SK-N-SH (cell line): Measurements from ENCODE around the gene PAM. TPM values are rescaled to one million over a fixed set of nuclear protein-coding genes. Genes with fewer than 3 reads are reported as not detected.

Experiments used
- CTCF ChIA-PET: fragments of 300-600, 350-600 bp; formaldehyde crosslinking; extraction: SDS; loops from one replicate; lab custom pipeline; 2021; lab: Yijun Ruan, JAX
- POLR2A ChIA-PET: fragments of 350-600 bp; sonication (Branson Sonifier 250); formaldehyde crosslinking; extraction: SDS; loops from one replicate; lab custom pipeline; 2020; ENCODE audit warnings: antibody characterized with exemption, inconsistent platforms; lab: Yijun Ruan, JAX
- DNase-seq: peaks from one replicate; pipeline ENCODE4 v3.0.0; 2012
- H2AFZ ChIP-seq: fragments of 200-600 bp; sonication (generic); 2 replicates; pipeline ENCODE4 v1.8.1; 2016; ENCODE audit warnings: antibody characterized with exemption, mild to moderate bottlenecking, low read depth
- H3F3A ChIP-seq: fragments of 200-600 bp; sonication (generic); replicated peaks from 2 replicates; pipeline ENCODE3; 2016; ENCODE audit warnings: antibody characterized with exemption, mild to moderate bottlenecking; ENCODE audit not compliant: insufficient read depth
- H3K27ac ChIP-seq, 2 experiments: fragments of 200-500 bp in 1 of 2; fragments of 200-600 bp in 1 of 2; sonication (Bioruptor generic) in 1 of 2; sonication (generic), shearing (Covaris generic) in 1 of 2; 2 replicates each; pipeline versions ENCODE4 v1.5.1 to v1.6.1; 2014 to 2016; ENCODE audit warnings: low read depth in 2 of 2, inconsistent platforms in 1 of 2, low read length in 1 of 2, mild to moderate bottlenecking in 1 of 2, mixed read lengths in 1 of 2
- H3K27me3 ChIP-seq: fragments of 200-600 bp; sonication (generic), shearing (Covaris generic); 2 replicates; pipeline ENCODE4 v1.6.1; 2016; ENCODE audit warnings: mixed run types; ENCODE audit not compliant: insufficient read depth
- H3K36me3 ChIP-seq, 2 experiments: fragments of 200-500 bp in 1 of 2; fragments of 200-600 bp in 1 of 2; sonication (Bioruptor generic) in 1 of 2; sonication (generic) in 1 of 2; replicated peaks in 1 of 2; 2 replicates each; pipeline versions ENCODE3 to v1.5.1; 2014 to 2016; ENCODE audit warnings: low read length in 1 of 2, mild to moderate bottlenecking in 1 of 2; ENCODE audit not compliant: insufficient read depth in 2 of 2, control insufficient read depth in 1 of 2
- H3K4me1 ChIP-seq, 2 experiments: fragments of 200-500 bp in 1 of 2; fragments of 200-600 bp in 1 of 2; sonication (Bioruptor generic) in 1 of 2; sonication (generic), shearing (Covaris generic) in 1 of 2; 2 replicates each; pipeline versions ENCODE4 v1.5.1 to v1.6.1; 2014 to 2016; ENCODE audit warnings: low read depth in 1 of 2, low read length in 1 of 2, mixed run types in 1 of 2; ENCODE audit not compliant: insufficient read depth in 2 of 2, control insufficient read depth in 1 of 2
- H3K4me2 ChIP-seq: fragments of 200-600 bp; sonication (generic), shearing (Covaris generic); 2 replicates; pipeline ENCODE4 v1.6.1; 2017; ENCODE audit warnings: mixed run types
- H3K4me3 ChIP-seq, 2 experiments: fragments of 200-500 bp in 1 of 2; fragments of 200-600 bp in 1 of 2; sonication (Bioruptor generic) in 1 of 2; sonication (generic), shearing (Covaris generic) in 1 of 2; 2 replicates each; pipeline versions ENCODE4 v1.5.1 to v1.8.1; 2014 to 2016; ENCODE audit warnings: low read depth in 2 of 2, inconsistent platforms in 1 of 2, low read length in 1 of 2, mild to moderate bottlenecking in 1 of 2, mixed read lengths in 1 of 2, moderate library complexity in 1 of 2
- H3K79me2 ChIP-seq: fragments of 200-600 bp; sonication (generic); 2 replicates; pipeline ENCODE4 v1.8.1; 2017; ENCODE audit warnings: mild to moderate bottlenecking; ENCODE audit not compliant: insufficient read depth
- H3K9ac ChIP-seq: fragments of 200-600 bp; sonication (generic); 2 replicates; pipeline ENCODE4 v1.6.1; 2017; ENCODE audit warnings: mixed run types
- H3K9me2 ChIP-seq: fragments of 200-600 bp; sonication (generic); 2 replicates; pipeline ENCODE4 v1.6.1; 2017; ENCODE audit warnings: mixed run types
- H3K9me3 ChIP-seq: fragments of 200-600 bp; sonication (generic); 2 replicates; pipeline ENCODE4 v1.6.1; 2017; ENCODE audit warnings: mixed run types, mild to moderate bottlenecking, moderate library complexity
- H4K20me1 ChIP-seq: fragments of 200-600 bp; sonication (generic); 2 replicates; pipeline ENCODE4 v1.6.1; 2017; ENCODE audit warnings: mild to moderate bottlenecking, mixed run types; ENCODE audit not compliant: insufficient read depth
- CHD2 ChIP-seq: fragments of 150-350 bp; IDR thresholded peaks from 2 replicates; pipeline ENCODE4 v1.6.1; 2018; ENCODE audit warnings: low read length; ENCODE audit not compliant: partially characterized antibody
- ELF1 ChIP-seq: IDR thresholded peaks from 2 replicates; pipeline ENCODE4 v1.4.0; 2012
- EP300 ChIP-seq, 2 experiments: IDR thresholded peaks; 2 replicates each; pipeline versions ENCODE4 v1.4.0 to v1.6.1; 2012; ENCODE audit warnings: borderline replicate concordance in 1 of 2, low read depth in 1 of 2, low read length in 1 of 2
- EZH2phosphoT487 ChIP-seq: fragments of 200-600 bp; sonication (generic); IDR thresholded peaks from 2 replicates; pipeline ENCODE4 v1.6.1; 2017; ENCODE audit warnings: low read depth, mixed run types, mild to moderate bottlenecking, antibody characterized with exemption, moderate library complexity, borderline replicate concordance
- GATA2 ChIP-seq: sonication (generic); formaldehyde crosslinking; IDR thresholded peaks from 2 replicates; pipeline ENCODE4 v1.5.0; 2020; ENCODE audit warnings: mild to moderate bottlenecking, missing genetic modification reagents
- MXI1 ChIP-seq: IDR thresholded peaks from 2 replicates; pipeline ENCODE4 v1.6.1; 2012; ENCODE audit warnings: mild to moderate bottlenecking, low read depth, low read length, improper control_type of control experiment
- NFIC ChIP-seq: IDR thresholded peaks from 2 replicates; pipeline ENCODE4 v1.4.0; 2012; ENCODE audit warnings: borderline replicate concordance
- NRF1 ChIP-seq: IDR thresholded peaks from 2 replicates; pipeline ENCODE4 v1.6.1; 2012; ENCODE audit warnings: low read depth, mild to moderate bottlenecking, low read length
- RCOR1 ChIP-seq: fragments of 150-350 bp; IDR thresholded peaks from 2 replicates; pipeline ENCODE4 v1.6.1; 2017; ENCODE audit warnings: antibody characterized with exemption, low read length
- REST ChIP-seq: IDR thresholded peaks from 2 replicates; pipeline ENCODE4 v1.6.1; 2012; ENCODE audit warnings: mild to moderate bottlenecking, low read depth, low read length, moderate library complexity
- RXRA ChIP-seq: IDR thresholded peaks from 2 replicates; pipeline ENCODE4 v1.4.0; 2012; ENCODE audit warnings: low read depth, mild to moderate bottlenecking, borderline replicate concordance
- SIN3A ChIP-seq: IDR thresholded peaks from 2 replicates; pipeline ENCODE4 v1.6.1; 2012; ENCODE audit warnings: low read depth, mild to moderate bottlenecking, low read length, moderate library complexity, borderline replicate concordance
- TAF1 ChIP-seq: IDR thresholded peaks from 2 replicates; pipeline ENCODE4 v1.6.1; 2012; ENCODE audit warnings: low read depth, mild to moderate bottlenecking, low read length, moderate library complexity, borderline replicate concordance
- WGBS: methylation state at CpG from one replicate; pipeline ENCODE4 v1.1.6; 2017; ENCODE audit warnings: low lambda C conversion rate; 5-methylcytosine and 5-hydroxymethylcytosine counted together
- polyA plus RNA-seq, 3 experiments: library from polyadenylated mRNA; depleted of rRNA; stranded (reverse); fragments of >200 nt; gene quantifications; 2 replicates each; pipeline ENCODE4 v1.2.3, GENCODE V29; 2012
- TF ChIP-seq, protein P1 (sequence below): fragments of 200-600 bp; sonication (generic); IDR thresholded peaks from 2 replicates; pipeline ENCODE4 v1.6.1; 2017; ENCODE audit warnings: antibody characterized with exemption, mild to moderate bottlenecking, moderate library complexity

PAM gene
- polyA plus RNA-seq, 1 of the 3 experiments (the other 2 are of a cell fraction): 507 TPM

DNA sequence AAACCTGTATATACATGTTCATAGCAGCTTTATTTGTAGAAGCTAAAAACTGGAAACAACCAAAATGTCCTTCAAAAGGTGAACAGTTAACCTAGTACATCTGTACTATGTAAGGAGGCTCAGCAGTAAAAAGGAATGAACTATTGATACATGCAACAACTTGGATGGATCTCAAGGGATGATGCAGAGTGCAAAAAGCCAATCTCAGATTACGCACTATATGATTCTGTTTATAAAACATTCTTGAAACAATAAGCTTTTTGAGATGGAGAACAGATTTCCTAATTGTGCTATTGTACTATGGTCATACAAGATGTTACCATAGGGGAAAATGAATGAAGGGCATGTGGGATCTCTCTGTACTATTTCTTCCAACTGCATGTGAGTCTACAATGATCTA, 88.9 kb downstream of the PAM start:
- TF ChIP-seq, protein P1, sequence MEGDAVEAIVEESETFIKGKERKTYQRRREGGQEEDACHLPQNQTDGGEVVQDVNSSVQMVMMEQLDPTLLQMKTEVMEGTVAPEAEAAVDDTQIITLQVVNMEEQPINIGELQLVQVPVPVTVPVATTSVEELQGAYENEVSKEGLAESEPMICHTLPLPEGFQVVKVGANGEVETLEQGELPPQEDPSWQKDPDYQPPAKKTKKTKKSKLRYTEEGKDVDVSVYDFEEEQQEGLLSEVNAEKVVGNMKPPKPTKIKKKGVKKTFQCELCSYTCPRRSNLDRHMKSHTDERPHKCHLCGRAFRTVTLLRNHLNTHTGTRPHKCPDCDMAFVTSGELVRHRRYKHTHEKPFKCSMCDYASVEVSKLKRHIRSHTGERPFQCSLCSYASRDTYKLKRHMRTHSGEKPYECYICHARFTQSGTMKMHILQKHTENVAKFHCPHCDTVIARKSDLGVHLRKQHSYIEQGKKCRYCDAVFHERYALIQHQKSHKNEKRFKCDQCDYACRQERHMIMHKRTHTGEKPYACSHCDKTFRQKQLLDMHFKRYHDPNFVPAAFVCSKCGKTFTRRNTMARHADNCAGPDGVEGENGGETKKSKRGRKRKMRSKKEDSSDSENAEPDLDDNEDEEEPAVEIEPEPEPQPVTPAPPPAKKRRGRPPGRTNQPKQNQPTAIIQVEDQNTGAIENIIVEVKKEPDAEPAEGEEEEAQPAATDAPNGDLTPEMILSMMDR: no peak
- TF ChIP-seq SIN3A (no peak), NFIC (no peak), EP300 (IDR thresholded peaks at IDR 0.05; ENCODE audit: borderline replicate concordance in 1 of 2, low read depth in 1 of 2, low read length in 1 of 2) (no peak), NRF1 (no peak), TAF1 (no peak), GATA2 (no peak), REST (no peak), EZH2phosphoT487 (no peak), RXRA (no peak), CHD2 (no peak), ELF1 (no peak), MXI1 (no peak), RCOR1 (no peak)
- TF ChIP-seq, all 33 proteins: peak for 0
- Histone ChIP-seq H3F3A (no peaks in the 10 kb centered on the region), H3K9me2 (no peaks in the 10 kb centered on the region), H3K79me2 (no peaks in the 10 kb centered on the region), H3K4me3 (no peak overlapping the region), H3K4me2 (no peak overlapping the region), H2AFZ (no peak overlapping the region), H3K36me3 (peaks cover 3 to 24% of the 10 kb centered on the region in 2 experiments), H3K27me3 (no peaks in the 10 kb centered on the region), H3K9me3 (no peaks in the 10 kb centered on the region), H4K20me1 (no peaks in the 10 kb centered on the region), H3K9ac (no peak overlapping the region), H3K27ac (no peak overlapping the region), H3K4me1 (no peaks in the 10 kb centered on the region)
- WGBS: 95% methylated on average over 1 of the region's 1 CpG
- CTCF ChIA-PET: interaction anchor here (1.1 to 1.5 kb wide), 3 partner anchors 10 to 33 kb away, joined by 3 to 4 read pairs (median 4); no protein-coding TSS in a partner anchor
- POLR2A ChIA-PET: no interaction called here
- no peak for DNase-seq
